ENCODE data around the gene TAF6. TPM values are rescaled to one million over a fixed set of nuclear protein-coding genes. Genes with fewer than 3 reads are reported as not detected.

Gene TAF6
- total and polyA plus RNA-seq, 2 donors (not counting 1 experiment from before 2014, with no cell fraction given), result 16.2 to 41.5 TPM

DNA sequence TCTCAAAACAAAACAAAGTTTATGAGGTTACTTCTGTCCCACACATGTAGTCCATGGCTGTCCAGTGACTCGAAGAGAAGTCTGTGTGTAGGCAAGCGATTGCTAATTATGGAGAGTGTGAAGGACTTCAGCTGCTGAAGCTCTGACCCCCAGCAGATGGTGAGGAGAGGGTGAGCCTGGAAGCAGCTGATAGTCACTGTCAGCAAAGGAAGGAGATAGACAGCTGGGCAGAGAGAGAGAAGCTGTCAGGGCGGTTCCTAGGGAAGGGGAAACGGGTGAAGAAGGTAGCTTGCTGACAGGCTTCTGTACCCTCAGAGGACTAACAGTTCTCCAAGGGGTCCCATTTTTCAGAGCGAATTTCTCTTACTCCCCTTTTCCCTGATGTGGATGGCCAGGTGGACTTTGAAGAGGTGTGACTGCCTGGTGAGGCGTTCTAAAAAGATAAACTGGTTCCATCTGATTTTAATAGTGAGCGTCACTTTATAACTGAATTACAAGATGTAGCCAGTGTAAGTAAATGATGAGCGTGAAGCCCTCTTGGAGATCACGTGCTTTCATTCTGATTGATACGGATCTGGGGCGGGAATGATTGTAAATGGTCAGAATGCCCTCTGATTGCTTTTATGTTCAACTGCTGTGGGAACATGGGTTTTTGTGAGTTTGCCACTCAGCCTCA, 57.5 kb downstream of the TAF6 start:
- Histone ChIP-seq H3K9me3 (ENCODE audit: control insufficient read depth, insufficient read depth, low read depth, low read length) (no peaks in the 10 kb centered on the region), H3K9ac (ENCODE audit: insufficient read depth, low read length) (no peak overlapping the region), H3K4me1 (ENCODE audit: control insufficient read depth, extremely low read depth, insufficient read depth, low read length) (peaks cover 6% of the 10 kb centered on the region), H3K4me3 (replicated peaks in 1 of 4; ENCODE audit: control extremely low read depth in 1 of 4, insufficient read depth in 1 of 4, low read depth in 3 of 4, low read length in 4 of 4) (no peak overlapping the region), H2AFZ (ENCODE audit: low read length) (no peak overlapping the region), H3K27me3 (ENCODE audit: control insufficient read depth, insufficient read depth, low read length) (no peaks in the 10 kb centered on the region), H3K36me3 (ENCODE audit: control insufficient read depth, insufficient read depth, low read length) (peaks cover 12% of the 10 kb centered on the region), H3K79me2 (ENCODE audit: control insufficient read depth, insufficient read depth, low read length) (no peaks in the 10 kb centered on the region), H3K4me2 (ENCODE audit: extremely low read depth, insufficient read depth, low read length) (no peak overlapping the region), H3K27ac (ENCODE audit: insufficient read depth, low read length) (no peak overlapping the region), H4K20me1 (ENCODE audit: control insufficient read depth, extremely low read depth, insufficient read depth, low read length) (no peaks in the 10 kb centered on the region)
- TF ChIP-seq, protein P1, sequence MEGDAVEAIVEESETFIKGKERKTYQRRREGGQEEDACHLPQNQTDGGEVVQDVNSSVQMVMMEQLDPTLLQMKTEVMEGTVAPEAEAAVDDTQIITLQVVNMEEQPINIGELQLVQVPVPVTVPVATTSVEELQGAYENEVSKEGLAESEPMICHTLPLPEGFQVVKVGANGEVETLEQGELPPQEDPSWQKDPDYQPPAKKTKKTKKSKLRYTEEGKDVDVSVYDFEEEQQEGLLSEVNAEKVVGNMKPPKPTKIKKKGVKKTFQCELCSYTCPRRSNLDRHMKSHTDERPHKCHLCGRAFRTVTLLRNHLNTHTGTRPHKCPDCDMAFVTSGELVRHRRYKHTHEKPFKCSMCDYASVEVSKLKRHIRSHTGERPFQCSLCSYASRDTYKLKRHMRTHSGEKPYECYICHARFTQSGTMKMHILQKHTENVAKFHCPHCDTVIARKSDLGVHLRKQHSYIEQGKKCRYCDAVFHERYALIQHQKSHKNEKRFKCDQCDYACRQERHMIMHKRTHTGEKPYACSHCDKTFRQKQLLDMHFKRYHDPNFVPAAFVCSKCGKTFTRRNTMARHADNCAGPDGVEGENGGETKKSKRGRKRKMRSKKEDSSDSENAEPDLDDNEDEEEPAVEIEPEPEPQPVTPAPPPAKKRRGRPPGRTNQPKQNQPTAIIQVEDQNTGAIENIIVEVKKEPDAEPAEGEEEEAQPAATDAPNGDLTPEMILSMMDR (conservative IDR thresholded peaks at IDR 0.05 in 1 of 2, IDR thresholded peaks at IDR 0.05 in 1 of 2; ENCODE audit: low read depth in 1 of 2, low read length in 2 of 2), result no peak
- TF ChIP-seq EZH2 (IDR thresholded peaks at IDR 0.05; ENCODE audit: low read length, missing control alignments), result no peak
- no peak for DNase-seq (ENCODE audit: low read depth in 2 of 2)

DNA sequence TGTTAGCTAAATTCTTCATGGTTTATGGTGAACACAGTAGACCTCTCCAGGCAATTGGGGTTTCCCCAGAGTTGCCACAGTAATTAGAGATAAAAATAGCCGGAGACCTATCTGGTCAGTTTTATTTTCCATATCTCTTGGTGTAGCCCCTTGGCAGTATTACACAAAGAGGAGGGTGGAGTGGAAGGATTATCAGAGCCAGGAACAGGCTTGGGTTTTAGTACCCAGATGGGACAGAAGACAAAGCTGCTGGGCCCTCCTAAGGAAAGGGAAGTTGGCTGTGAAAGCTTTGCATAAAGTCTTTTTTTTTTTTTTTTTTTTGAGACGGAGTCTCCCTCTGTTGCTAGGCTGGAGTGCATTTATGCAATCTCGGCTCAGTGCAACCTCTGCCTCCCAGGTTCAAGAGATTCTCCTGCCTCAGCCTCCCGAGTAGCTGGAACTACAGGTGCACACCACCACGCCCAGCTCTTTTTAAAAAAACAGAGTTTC, 59.9 kb downstream of the TAF6 start:
- H3K9ac ChIP-seq (ENCODE audit: insufficient read depth, low read length), result no peak overlapping the region
- no peaks in the 10 kb centered on the region for H3K9me3 ChIP-seq (ENCODE audit: control insufficient read depth, insufficient read depth, low read depth, low read length)
- H3K79me2 ChIP-seq (ENCODE audit: control insufficient read depth, insufficient read depth, low read length), result no peaks in the 10 kb centered on the region
- TF ChIP-seq, protein P1 (conservative IDR thresholded peaks at IDR 0.05 in 1 of 2, IDR thresholded peaks at IDR 0.05 in 1 of 2; ENCODE audit: low read depth in 1 of 2, low read length in 2 of 2), result no peak
- TF ChIP-seq EZH2 (IDR thresholded peaks at IDR 0.05; ENCODE audit: low read length, missing control alignments), result no peak
- H2AFZ ChIP-seq (ENCODE audit: low read length), result no peak overlapping the region
- H3K4me3 ChIP-seq (replicated peaks in 1 of 4; ENCODE audit: control extremely low read depth in 1 of 4, insufficient read depth in 1 of 4, low read depth in 3 of 4, low read length in 4 of 4), result no peak overlapping the region
- H3K27me3 ChIP-seq (ENCODE audit: control insufficient read depth, insufficient read depth, low read length), result no peaks in the 10 kb centered on the region
- H3K27ac ChIP-seq (ENCODE audit: insufficient read depth, low read length), result no peak overlapping the region
- no peak for DNase-seq (ENCODE audit: low read depth in 2 of 2)
- no peaks in the 10 kb centered on the region for H3K4me1 ChIP-seq (ENCODE audit: control insufficient read depth, extremely low read depth, insufficient read depth, low read length)
- H3K4me2 ChIP-seq (ENCODE audit: extremely low read depth, insufficient read depth, low read length), result no peak overlapping the region
- H3K36me3 ChIP-seq (ENCODE audit: control insufficient read depth, insufficient read depth, low read length), result peaks cover 10% of the 10 kb centered on the region
- no peaks in the 10 kb centered on the region for H4K20me1 ChIP-seq (ENCODE audit: control insufficient read depth, extremely low read depth, insufficient read depth, low read length)

Other genes with a start within 250 kb of the TAF6 start
- gene OR2AE1, start 242.3 kb downstream of the TAF6 start, total RNA-seq, result 0.17 TPM in 1 of 2 replicates, not detected in the other
- 0.07 and 0.10 TPM in 2 replicates for gene OR2AE1, start 242.3 kb downstream of the TAF6 start, polyA plus RNA-seq
- gene TRIM4, start 199.8 kb downstream of the TAF6 start, total RNA-seq, result 31.5 and 35.4 TPM in 2 replicates
- gene TRIM4, start 199.8 kb downstream of the TAF6 start, polyA plus RNA-seq, result 19.6 and 23.1 TPM in 2 replicates
- gene GJC3, start 189.7 kb downstream of the TAF6 start, total RNA-seq, result not detected in 2 replicates
- not detected in 2 replicates for gene GJC3, start 189.7 kb downstream of the TAF6 start, polyA plus RNA-seq
- gene AZGP1, start 143.3 kb downstream of the TAF6 start, total RNA-seq, result not detected in 2 replicates
- gene AZGP1, start 143.3 kb downstream of the TAF6 start, polyA plus RNA-seq, result not detected in 2 replicates
- 39.0 and 50.2 TPM in 2 replicates for gene ZKSCAN1, start 103.8 kb downstream of the TAF6 start, total RNA-seq
- 21.0 and 25.3 TPM in 2 replicates for gene ZKSCAN1, start 103.8 kb downstream of the TAF6 start, polyA plus RNA-seq
- 11.1 and 12.1 TPM in 2 replicates for gene ZSCAN21, start 69.6 kb downstream of the TAF6 start, total RNA-seq
- gene ZSCAN21, start 69.6 kb downstream of the TAF6 start, polyA plus RNA-seq, result 9.4 and 11.3 TPM in 2 replicates
- 26.8 and 30.8 TPM in 2 replicates for gene ZNF3, start 37.6 kb downstream of the TAF6 start, total RNA-seq
- 19.7 and 20.4 TPM in 2 replicates for gene ZNF3, start 37.6 kb downstream of the TAF6 start, polyA plus RNA-seq
- 43.1 and 71.0 TPM in 2 replicates for gene COPS6, start 30.4 kb downstream of the TAF6 start, total RNA-seq
- gene COPS6, start 30.4 kb downstream of the TAF6 start, polyA plus RNA-seq, result 188 and 312 TPM in 2 replicates
- gene MCM7, start 18.0 kb downstream of the TAF6 start, total RNA-seq, result 16.7 and 24.4 TPM in 2 replicates
- 34.3 and 110 TPM in 2 replicates for gene MCM7, start 18.0 kb downstream of the TAF6 start, polyA plus RNA-seq
- 17.2 and 30.3 TPM in 2 replicates for gene AP4M1, start 17.7 kb downstream of the TAF6 start, total RNA-seq
- gene AP4M1, start 17.7 kb downstream of the TAF6 start, polyA plus RNA-seq, result 19.6 and 22.1 TPM in 2 replicates
- 21.6 and 38.3 TPM in 2 replicates for gene CNPY4, start 276 bp upstream of the TAF6 start, total RNA-seq
- gene CNPY4, start 276 bp upstream of the TAF6 start, polyA plus RNA-seq, result 29.1 and 40.7 TPM in 2 replicates
- 1.8 and 2.5 TPM in 2 replicates for gene MBLAC1, start 7.6 kb upstream of the TAF6 start, total RNA-seq
- 0.75 and 1.1 TPM in 2 replicates for gene MBLAC1, start 7.6 kb upstream of the TAF6 start, polyA plus RNA-seq
- gene LAMTOR4, start 29.6 kb upstream of the TAF6 start, total RNA-seq, result 95.0 and 110 TPM in 2 replicates
- 116 and 165 TPM in 2 replicates for gene LAMTOR4, start 29.6 kb upstream of the TAF6 start, polyA plus RNA-seq
- gene TRAPPC14, start 39.4 kb upstream of the TAF6 start, total RNA-seq, result 5.6 and 5.9 TPM in 2 replicates
- gene TRAPPC14, start 39.4 kb upstream of the TAF6 start, polyA plus RNA-seq, result 1.9 and 2.4 TPM in 2 replicates
- 3.9 and 7.1 TPM in 2 replicates for gene GAL3ST4, start 49.3 kb upstream of the TAF6 start, total RNA-seq
- 10.3 and 14.6 TPM in 2 replicates for gene GAL3ST4, start 49.3 kb upstream of the TAF6 start, polyA plus RNA-seq
- 1.8 and 2.3 TPM in 2 replicates for gene GPC2, start 58.0 kb upstream of the TAF6 start, total RNA-seq
- 0.35 and 0.60 TPM in 2 replicates for gene GPC2, start 58.0 kb upstream of the TAF6 start, polyA plus RNA-seq
- gene STAG3, start 58.6 kb upstream of the TAF6 start, total RNA-seq, result 0.50 and 0.77 TPM in 2 replicates
- gene STAG3, start 58.6 kb upstream of the TAF6 start, polyA plus RNA-seq, result 0.27 and 0.34 TPM in 2 replicates
- gene PVRIG, start 100.6 kb upstream of the TAF6 start, total RNA-seq, result not detected in 2 replicates
- not detected in 2 replicates for gene PVRIG, start 100.6 kb upstream of the TAF6 start, polyA plus RNA-seq
- gene SPDYE3, start 188.3 kb upstream of the TAF6 start, total RNA-seq, result not detected in 2 replicates
- not detected in 2 replicates for gene SPDYE3, start 188.3 kb upstream of the TAF6 start, polyA plus RNA-seq
- 3.6 and 4.3 TPM in 2 replicates for gene PILRB, start 238.8 kb upstream of the TAF6 start, total RNA-seq
- gene PILRB, start 238.8 kb upstream of the TAF6 start, polyA plus RNA-seq, result 6.5 and 8.8 TPM in 2 replicates